HG03280 (cell line): Measurements from ENCODE around the gene C9orf153.
"Not testable (repeated sequence)": the region's sequence is repeated elsewhere in the genome, so short reads cannot be mapped to it uniquely, and the experiment has no call there.

Experiments
- ATAC-seq: cut with Tn5 transposase; IDR thresholded peaks from one replicate; pipeline ENCODE4 v1.9.1; 2021; ENCODE audit warnings: mild to moderate bottlenecking, moderate library complexity; ENCODE audit not compliant: unreplicated experiment

Gene C9orf153

DNA sequence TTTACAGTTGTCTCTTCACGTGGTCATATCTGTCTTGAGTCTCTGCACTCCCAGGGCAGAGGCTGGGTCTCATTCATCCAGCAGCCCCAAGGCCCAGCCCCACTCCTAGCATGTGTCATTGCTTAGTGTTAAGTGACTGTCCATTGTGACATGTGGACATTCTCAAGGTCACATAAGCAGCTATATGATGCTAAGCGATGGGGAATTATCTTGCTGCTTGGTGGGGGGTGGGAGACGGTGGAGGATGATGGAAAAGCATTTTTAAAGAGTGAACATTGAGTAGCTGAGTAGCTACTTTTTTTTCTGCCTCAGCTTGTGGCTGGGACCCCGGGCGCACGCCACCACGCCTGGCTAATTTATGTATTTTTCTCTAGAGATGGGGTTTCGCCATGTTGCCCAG is at the start of gene C9orf153:
TSS of gene C9orf153 (minus strand) at position 101 of the 400 bp plus-strand sequence. CDS start 30,054 bp downstream, outside the sequence.
- no peak for ATAC-seq

DNA sequence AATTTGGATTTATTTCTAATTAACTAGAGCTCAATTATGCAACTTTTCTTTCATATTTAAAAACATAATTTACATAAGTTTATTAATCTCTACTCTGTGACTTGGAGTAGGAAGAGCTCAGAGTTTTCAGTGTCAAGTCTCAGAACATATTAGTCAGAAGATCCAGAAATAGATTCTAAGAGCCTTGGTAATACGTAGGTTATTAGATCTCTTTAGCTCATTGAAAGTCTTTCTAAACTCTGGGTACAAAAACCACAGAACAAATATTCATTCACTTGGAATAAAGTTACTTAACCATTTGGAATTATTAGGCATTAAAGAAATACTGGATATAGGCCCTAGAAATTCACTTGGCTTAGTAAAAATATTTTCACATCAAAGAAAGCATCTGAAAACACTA is 49.2 kb upstream of the C9orf153 start:
- no peak for ATAC-seq

DNA sequence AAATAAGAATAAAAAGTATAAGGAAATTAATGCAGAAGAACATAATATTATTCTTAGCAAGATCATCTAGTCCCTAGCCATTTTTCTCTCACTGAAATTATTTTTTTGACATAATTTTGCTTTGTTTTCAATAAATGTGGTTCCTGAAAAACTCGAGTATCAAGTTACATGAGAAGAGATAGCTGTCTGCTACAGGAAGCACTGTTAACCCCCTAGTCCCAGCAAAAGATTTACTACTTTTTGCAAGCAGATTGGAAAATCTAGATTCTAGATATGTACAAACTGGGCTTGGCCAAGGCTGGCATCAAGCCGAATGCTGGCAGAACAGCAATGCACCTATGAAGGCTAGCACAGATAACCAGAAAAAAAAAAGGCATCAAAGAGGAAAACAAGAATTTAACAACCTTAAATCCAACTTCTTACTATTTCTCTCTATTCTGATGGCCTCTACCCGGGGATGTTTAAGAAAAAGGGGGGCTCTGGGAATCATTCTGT is 44.8 kb upstream of the C9orf153 start:
- no peak for ATAC-seq

GRCh38 chr9:86303316-86303975 is 44.0 kb upstream of the C9orf153 start:
- ATAC-seq: no peak

DNA sequence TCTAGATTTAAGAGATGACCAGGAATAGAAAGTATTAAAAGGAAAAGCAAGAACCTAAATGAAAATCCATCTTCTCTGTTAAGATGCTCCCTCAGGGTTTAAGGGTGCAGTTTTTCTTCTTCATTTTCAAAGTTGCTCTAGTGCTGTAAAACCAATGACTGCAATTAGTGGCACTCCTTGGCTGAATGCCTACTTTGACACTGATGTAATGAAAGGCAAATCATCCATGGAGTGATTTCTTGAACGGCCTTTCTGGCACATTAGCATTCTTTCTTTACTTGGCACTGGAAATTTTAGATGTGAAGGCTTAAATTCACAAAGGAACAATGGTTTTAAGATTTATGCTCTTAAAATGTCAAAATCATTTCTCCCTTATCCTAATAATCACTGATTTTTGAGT is 42.2 kb upstream of the C9orf153 start:
- no peak for ATAC-seq

- ATAC-seq: no peak
Measured at GRCh38 chr9:86300701-86301100, 41.2 kb upstream of the C9orf153 start.

- ATAC-seq: no peak
Measured at GRCh38 chr9:86298873-86299272, 39.4 kb upstream of the C9orf153 start.

GRCh38 chr9:86290341-86290740 is 30.9 kb upstream of the C9orf153 start:
- not testable (repeated sequence) for ATAC-seq

DNA sequence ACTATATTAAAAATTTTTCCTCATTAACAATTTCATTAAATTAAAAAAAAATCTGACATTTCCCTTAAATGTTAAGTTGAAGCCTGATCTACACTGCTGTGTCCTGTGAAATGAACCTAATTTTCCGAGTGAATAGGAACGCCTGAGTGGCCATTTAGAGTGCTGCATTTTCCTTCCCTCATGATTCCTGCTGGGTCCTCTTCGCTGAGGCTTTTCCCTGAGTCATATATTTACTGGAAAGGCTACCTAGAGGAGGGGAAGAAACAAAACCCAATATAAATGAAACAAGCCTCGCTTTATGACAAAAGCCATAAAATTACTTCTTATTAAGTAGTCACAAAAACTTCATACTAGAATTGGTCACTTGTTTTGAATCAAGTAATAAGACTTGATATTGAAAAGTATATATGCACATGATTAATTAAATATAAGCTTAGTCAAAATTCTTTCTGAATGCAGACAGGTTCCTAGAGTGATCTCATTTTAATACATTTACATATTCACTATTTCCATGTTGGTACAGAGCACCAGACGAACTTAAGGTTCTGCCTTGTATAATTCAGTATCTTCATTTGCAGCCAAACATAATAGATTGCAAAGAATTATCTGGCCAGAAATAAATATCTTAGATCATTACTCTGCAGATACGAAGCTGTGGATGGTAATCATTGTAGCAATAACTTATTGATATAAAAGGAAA is 29.2 kb upstream of the C9orf153 start:
- ATAC-seq: no peak

DNA sequence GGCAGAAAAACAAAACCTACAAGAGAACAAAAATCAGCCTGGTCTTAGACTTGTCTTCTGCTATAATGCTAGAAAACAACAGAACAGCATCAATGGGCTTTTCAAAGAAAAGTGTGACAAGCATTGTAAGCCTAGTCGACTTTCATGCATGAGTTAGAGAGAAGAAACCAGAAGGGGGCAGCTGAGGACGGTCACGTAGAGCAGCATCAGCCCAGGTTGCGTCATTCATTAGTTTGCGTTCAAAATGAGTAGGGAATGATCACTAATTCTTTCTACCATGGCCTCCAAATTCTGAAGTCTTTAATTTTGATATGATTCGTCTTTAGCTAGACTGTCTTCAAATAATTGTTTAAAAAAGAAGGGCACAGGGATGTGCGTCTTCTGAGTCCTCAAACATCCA is 27.6 kb upstream of the C9orf153 start:
- ATAC-seq: no peak

- ATAC-seq: no peak
Measured at GRCh38 chr9:86286278-86286677, 26.8 kb upstream of the C9orf153 start.

DNA sequence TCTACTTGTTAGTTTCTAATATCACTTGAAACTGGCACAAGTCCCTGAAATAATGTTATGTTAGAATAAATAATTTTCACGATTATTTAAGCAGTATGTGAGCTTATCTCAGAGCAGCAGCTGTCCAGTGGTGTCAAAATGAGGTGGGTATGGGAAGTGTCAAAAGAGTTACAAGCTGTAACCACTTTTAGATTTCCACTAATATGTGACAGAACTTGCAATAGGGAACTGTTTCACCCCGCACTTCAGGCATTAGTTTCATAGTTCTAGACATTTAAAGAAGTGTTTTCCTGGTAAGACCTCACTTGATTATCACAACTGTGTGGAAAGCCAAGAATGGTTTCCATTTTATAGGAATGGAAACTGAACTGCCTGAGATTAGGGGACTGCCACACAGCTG is 25.8 kb upstream of the C9orf153 start:
- no peak for ATAC-seq

- no peak for ATAC-seq
Measured at GRCh38 chr9:86282979-86283535, 23.6 kb upstream of the C9orf153 start.

GRCh38 chr9:86282077-86282978 is 22.9 kb upstream of the C9orf153 start, which contains the start of gene ISCA1:
Gene ISCA1 (minus strand): TSS chr9:86282538. CDS start chr9:86282458, 80 bp downstream.
- peak; percentile 80 for ATAC-seq

GRCh38 chr9:86281593-86282076 is 22.2 kb upstream of the C9orf153 start:
- peak; percentile 2 for ATAC-seq

- ATAC-seq: no peak
Measured at GRCh38 chr9:86280580-86280979, 21.1 kb upstream of the C9orf153 start.

DNA sequence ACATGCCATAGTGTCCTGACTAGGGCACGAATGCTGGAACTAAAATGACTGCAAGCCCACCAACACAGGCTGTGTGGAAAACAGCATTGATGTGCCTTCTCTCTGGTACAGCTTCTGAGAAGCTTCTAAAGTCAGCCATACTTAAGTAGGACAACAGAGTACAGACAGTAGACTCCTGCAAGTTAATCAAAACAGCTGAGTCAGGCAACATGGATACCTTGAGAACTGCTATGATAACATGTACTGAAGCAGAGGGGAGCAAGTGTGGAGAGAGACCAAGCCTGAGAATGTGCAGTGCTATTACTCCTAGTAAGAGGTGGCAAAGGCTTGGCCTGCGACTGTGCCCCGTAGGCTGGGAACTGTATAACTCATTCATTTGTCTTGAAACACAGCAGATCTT is 20.4 kb upstream of the C9orf153 start:
- no peak for ATAC-seq

- ATAC-seq: no peak
Measured at GRCh38 chr9:86277072-86277471, 17.6 kb upstream of the C9orf153 start.

GRCh38 chr9:86275962-86276361 is 16.5 kb upstream of the C9orf153 start:
- ATAC-seq: no peak

- ATAC-seq: no peak
Measured at GRCh38 chr9:86274821-86275643, 15.6 kb upstream of the C9orf153 start.
